Activated CD4-positive, alpha-beta memory T cell treated with anti-CD3 and anti-CD28 coated beads for 36 hours (primary cell): Measurements from ENCODE around the gene RBPJ. TPM values are rescaled to one million over a fixed set of nuclear protein-coding genes. Genes with fewer than 3 reads are reported as not detected.

ENCODE experiments used
- CTCF ChIA-PET: fragments of 350-600 bp; sonication (Branson Sonifier 250); formaldehyde crosslinking; loops from one replicate; lab custom pipeline; 2021; ENCODE audit warnings: antibody characterized with exemption, inconsistent platforms; lab: Charles Lee
- POLR2A ChIA-PET: fragments of 350-600 bp; sonication (Branson Sonifier 250); formaldehyde crosslinking; loops from one replicate; lab custom pipeline; 2021; ENCODE audit warnings: antibody characterized with exemption; lab: Charles Lee
- DNase-seq: peaks from one replicate; pipeline ENCODE4 v3.0.0-alpha.2; 2020
- H3K27ac Mint-ChIP-seq: one replicate; pipeline ENCODE4 v1.8.0; 2021; ENCODE audit warnings: mixed read lengths
- H3K27me3 Mint-ChIP-seq: one replicate; pipeline ENCODE4 v1.8.0; 2021; ENCODE audit warnings: mixed read lengths
- H3K36me3 Mint-ChIP-seq: one replicate; pipeline ENCODE4 v1.8.0; 2021; ENCODE audit warnings: mixed read lengths
- H3K4me1 Mint-ChIP-seq: one replicate; pipeline ENCODE4 v1.8.0; 2021; ENCODE audit warnings: low read depth, mixed read lengths
- H3K4me3 Mint-ChIP-seq: one replicate; pipeline ENCODE4 v1.8.0; 2021; ENCODE audit warnings: mild to moderate bottlenecking, mixed read lengths
- H3K9me3 Mint-ChIP-seq: one replicate; pipeline ENCODE4 v1.8.0; 2021; ENCODE audit warnings: mixed read lengths
- intact Hi-C: fragments of 100-400 bp; cut with micrococcal nuclease; formaldehyde crosslinking; loops from one replicate; pipeline ENCODE4 v1.15.1; 2023
- total RNA-seq, 2 experiments: library from RNA; stranded (reverse); gene quantifications; one replicate each; pipeline ENCODE4 v1.2.3, GENCODE V29; 2021

The RBPJ gene
- total RNA-seq, 2 experiments from 2014 or later, result 262 to 269 TPM

DNA sequence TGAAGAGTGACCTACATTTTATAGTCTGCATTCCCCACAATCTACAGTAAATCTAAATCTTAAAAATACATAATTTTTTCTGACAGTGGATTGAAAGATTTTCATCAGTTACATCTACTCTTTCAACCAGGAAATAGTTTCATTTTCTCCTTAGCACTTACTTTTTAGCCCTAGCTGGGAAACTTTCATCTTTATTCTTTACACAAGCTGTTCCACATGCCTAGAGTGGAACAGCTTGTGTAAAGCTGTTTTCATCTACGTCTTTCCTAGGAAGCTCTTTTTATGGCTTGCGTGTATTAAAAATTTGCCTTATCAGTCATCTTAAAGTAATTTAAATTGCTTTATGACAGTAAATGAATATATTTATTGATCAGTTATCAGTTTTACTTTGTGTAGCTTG, 40.5 kb downstream of the RBPJ start:
- no peaks in the 10 kb centered on the region for H3K27me3 Mint-ChIP-seq
- H3K4me3 Mint-ChIP-seq, result no peak overlapping the region
- peaks cover 12% of the 10 kb centered on the region for H3K36me3 Mint-ChIP-seq
- no peak for DNase-seq
- H3K4me1 Mint-ChIP-seq, result peaks cover 34% of the 10 kb centered on the region
- H3K27ac Mint-ChIP-seq, result no peak overlapping the region
- H3K9me3 Mint-ChIP-seq, result no peaks in the 10 kb centered on the region
- CTCF ChIA-PET, result interaction anchor here (1.0 kb wide), 1 partner anchor 9 kb away, joined by 3 read pairs; no protein-coding TSS in a partner anchor
- intact Hi-C loops, result no loop called here
- POLR2A ChIA-PET, result no interaction called here

DNA sequence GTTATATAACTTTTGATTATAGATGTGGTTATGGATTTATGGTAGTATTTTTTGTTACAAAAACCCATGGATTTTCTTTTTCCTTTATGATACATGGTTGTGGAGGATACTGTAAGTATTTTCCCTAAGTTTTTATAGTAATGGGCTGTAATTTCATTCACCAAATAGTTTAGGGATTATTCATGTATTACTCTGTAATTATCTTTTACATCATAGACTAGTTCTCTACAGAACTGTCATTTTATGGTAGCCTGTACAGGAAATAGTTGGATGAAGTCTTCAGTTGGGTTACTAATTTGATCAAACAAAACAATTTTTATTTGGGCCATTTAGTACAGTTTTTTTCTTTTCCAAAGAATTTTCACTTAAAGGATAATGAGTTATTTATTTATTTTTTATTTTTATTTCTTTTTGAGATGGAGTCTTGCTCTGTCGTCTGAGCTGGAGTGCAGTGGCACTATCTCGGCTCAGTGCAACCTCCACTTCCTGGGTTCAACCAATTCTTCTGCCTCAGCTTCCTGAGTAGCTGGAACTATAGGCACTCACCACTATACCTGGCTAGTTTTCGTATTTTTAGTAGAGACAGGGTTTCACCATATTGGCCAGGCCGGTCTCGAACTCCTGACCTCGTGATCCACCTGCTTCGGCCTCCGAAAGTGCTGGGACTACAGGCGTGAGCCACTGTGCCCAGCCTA, 42.1 kb downstream of the RBPJ start:
- Mint-ChIP-seq H3K27me3 (no peaks in the 10 kb centered on the region), H3K9me3 (no peaks in the 10 kb centered on the region), H3K4me1 (peaks cover 34% of the 10 kb centered on the region), H3K4me3 (no peak overlapping the region), H3K36me3 (peaks cover 14% of the 10 kb centered on the region), H3K27ac (no peak overlapping the region)
- DNase-seq, result no peak
- intact Hi-C loops, result no loop called here
- CTCF ChIA-PET, result no interaction called here
- POLR2A ChIA-PET, result no interaction called here

DNA sequence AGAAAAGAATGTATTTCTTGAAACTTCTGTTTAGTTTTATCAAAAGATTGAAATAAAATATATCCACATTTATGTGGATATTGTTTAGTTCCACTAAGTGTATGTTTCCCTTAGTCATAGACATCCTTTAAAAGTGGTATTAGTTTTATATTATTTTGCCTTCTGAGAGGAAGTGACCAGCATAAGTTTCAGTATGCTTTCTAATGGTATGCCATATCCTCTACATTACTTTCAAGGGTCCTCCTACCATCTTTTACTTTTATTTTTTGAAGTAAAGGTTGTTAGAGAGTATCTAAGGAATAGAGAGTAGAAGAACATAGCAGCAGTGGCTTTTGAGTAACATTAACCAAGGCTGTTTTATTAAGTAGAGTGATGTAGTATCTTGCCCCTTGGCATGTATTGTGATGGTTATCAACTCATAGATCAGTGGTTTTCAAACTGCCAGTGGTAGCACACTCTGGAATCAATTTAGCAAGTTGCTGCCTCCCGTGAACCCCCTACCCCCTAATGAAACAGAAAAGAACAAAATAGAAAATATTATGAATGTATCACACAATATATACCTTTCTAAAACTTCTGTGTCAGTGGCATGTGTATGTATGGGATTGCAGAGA, 44.8 kb downstream of the RBPJ start:
- peaks cover 47% of the 10 kb centered on the region for H3K4me1 Mint-ChIP-seq
- H3K27me3 Mint-ChIP-seq, result no peaks in the 10 kb centered on the region
- H3K4me3 Mint-ChIP-seq, result no peak overlapping the region
- intact Hi-C loops, result no loop called here
- H3K9me3 Mint-ChIP-seq, result no peaks in the 10 kb centered on the region
- no peak for DNase-seq
- POLR2A ChIA-PET, result no interaction called here
- H3K27ac Mint-ChIP-seq, result no peak overlapping the region
- CTCF ChIA-PET, result interaction anchor here (0.6 kb wide), 1 partner anchor 38 kb away, joined by 3 read pairs; no protein-coding TSS in a partner anchor
- peaks cover 26% of the 10 kb centered on the region for H3K36me3 Mint-ChIP-seq

DNA sequence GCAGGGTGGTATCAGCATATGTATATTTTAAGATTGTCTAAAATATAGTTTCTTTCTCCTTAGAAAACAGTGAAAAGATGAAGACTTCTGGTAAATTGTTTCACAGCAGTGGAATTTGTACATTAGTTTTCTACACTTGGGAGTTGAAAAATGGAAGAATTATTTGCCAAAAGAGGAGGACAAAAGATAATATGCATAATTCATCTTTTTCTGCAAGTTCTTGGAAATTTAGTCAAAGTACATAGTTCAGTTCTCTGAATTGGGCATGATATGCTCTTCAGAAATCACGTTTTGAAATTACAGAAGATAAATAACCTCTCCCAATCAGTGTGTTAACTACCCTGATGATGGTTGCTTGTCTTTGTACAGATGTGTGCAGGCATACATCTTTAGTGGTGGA, 47.0 kb downstream of the RBPJ start:
- ChIA-PET CTCF (interaction anchor here (2.8 kb wide), 1 partner anchor 38 kb away, joined by 10 read pairs; no protein-coding TSS in a partner anchor), POLR2A (no interaction called here)
- intact Hi-C loops, result no loop called here
- Mint-ChIP-seq H3K9me3 (no peaks in the 10 kb centered on the region), H3K36me3 (peaks cover 22% of the 10 kb centered on the region), H3K27me3 (no peaks in the 10 kb centered on the region), H3K27ac (no peak overlapping the region), H3K4me1 (peaks cover 46% of the 10 kb centered on the region), H3K4me3 (no peak overlapping the region)
- DNase-seq, result no peak

DNA sequence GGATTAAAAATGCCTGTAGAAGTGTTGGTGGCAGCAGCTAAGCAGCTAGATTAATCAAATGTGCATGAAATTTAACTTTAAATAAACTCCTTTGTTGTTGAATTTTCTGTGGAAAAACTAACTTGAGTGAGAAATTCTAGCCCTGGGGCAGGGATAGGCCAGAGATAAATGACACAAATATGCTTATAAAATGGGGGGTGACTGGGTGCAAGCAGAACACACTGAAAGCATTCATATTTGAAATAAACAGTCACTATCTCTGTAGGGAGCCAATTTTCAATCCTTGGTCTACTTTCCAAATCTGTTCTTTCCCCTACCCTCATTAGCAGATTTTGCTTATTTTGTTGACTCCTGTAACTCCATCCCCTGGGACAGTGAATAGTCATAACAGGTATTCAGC, 47.9 kb downstream of the RBPJ start:
- H3K27me3 Mint-ChIP-seq, result no peaks in the 10 kb centered on the region
- no peak overlapping the region for H3K4me3 Mint-ChIP-seq
- H3K9me3 Mint-ChIP-seq, result no peaks in the 10 kb centered on the region
- ChIA-PET CTCF (interaction anchor here (2.8 kb wide), 1 partner anchor 39 kb away, joined by 10 read pairs; no protein-coding TSS in a partner anchor), POLR2A (no interaction called here)
- intact Hi-C loops, result no loop called here
- peaks cover 51% of the 10 kb centered on the region for H3K4me1 Mint-ChIP-seq
- H3K36me3 Mint-ChIP-seq, result peaks cover 23% of the 10 kb centered on the region
- DNase-seq, result no peak
- H3K27ac Mint-ChIP-seq, result no peak overlapping the region

DNA sequence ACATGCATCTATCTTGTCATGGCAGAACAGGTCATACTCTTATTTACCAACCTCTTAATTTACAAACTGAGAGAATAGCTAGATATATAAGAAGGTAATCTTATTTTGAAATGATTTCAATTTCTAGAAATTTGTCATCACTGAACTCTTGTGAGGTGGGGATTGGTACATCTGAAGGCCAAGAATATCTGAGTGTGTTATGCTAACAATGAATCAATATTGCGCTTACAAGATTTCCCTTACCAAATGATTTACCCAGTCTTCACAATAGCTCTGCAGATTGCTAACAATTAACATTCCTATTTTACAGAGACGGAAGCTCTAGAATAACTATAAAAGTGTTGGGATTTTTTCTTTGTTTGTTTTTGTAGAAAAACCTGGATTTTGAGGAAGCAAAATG, 48.3 kb downstream of the RBPJ start:
- H3K27ac Mint-ChIP-seq, result no peak overlapping the region
- H3K27me3 Mint-ChIP-seq, result no peaks in the 10 kb centered on the region
- H3K4me1 Mint-ChIP-seq, result peaks cover 52% of the 10 kb centered on the region
- no peak overlapping the region for H3K4me3 Mint-ChIP-seq
- intact Hi-C loops, result no loop called here
- H3K9me3 Mint-ChIP-seq, result no peaks in the 10 kb centered on the region
- ChIA-PET CTCF (interaction anchor here (2.8 kb wide), 1 partner anchor 39 kb away, joined by 10 read pairs; no protein-coding TSS in a partner anchor), POLR2A (no interaction called here)
- H3K36me3 Mint-ChIP-seq, result peaks cover 23% of the 10 kb centered on the region
- DNase-seq, result no peak

DNA sequence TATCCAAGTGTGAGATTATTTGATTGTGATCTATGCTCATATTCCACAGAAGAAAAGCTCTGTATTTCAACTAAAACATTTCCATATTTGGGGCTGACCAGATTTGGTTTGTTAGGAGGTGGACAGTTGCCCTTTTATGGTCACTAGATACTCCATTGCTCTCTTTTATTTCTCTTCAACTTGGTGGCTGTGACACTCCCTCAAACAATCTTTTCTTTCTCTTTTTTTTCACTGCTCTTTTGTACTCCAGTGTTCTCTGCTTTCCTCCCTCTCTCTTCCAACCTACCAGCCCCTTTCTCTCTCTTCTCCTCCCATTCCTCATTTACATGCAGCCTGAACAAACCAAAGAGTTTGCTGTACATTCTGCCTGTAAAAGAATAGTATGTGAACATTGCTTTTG, 48.8 kb downstream of the RBPJ start:
- Mint-ChIP-seq H3K36me3 (peaks cover 23% of the 10 kb centered on the region), H3K27me3 (no peaks in the 10 kb centered on the region), H3K27ac (no peak overlapping the region), H3K9me3 (no peaks in the 10 kb centered on the region), H3K4me3 (no peak overlapping the region), H3K4me1 (peaks cover 51% of the 10 kb centered on the region)
- ChIA-PET POLR2A (no interaction called here), CTCF (interaction anchor here (1.3 to 2.8 kb wide), 2 partner anchors 40 to 280 kb away, joined by 4 to 10 read pairs; no protein-coding TSS in a partner anchor)
- intact Hi-C loops, result no loop called here
- no peak for DNase-seq

DNA sequence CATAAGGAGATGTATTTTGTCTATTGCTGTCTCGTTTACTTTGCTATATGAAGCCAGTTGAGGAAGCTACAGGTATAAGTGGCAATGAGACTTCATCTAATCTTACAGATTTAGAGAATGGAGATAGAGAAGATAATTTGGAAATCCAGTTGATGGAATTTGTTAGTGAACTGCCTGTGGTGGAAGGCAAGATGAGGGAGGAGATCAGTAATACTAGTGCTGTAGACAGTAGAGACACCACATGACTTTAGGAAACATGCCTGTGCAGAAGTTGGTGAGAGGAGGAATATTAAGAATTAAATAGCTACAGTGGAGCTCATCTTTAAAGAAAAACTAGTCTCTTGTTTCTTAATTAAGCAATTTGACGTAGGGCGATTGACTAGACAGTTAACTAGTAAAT, 51.3 kb downstream of the RBPJ start:
- no peak overlapping the region for H3K4me3 Mint-ChIP-seq
- no peak for DNase-seq
- H3K9me3 Mint-ChIP-seq, result no peaks in the 10 kb centered on the region
- ChIA-PET CTCF (interaction anchor here (0.6 to 1.1 kb wide), 2 partner anchors 11 to 37 kb away, joined by 3 read pairs; no protein-coding TSS in a partner anchor), POLR2A (interaction anchor here (1.4 to 2.1 kb wide), 2 partner anchors 42 to 52 kb away, joined by 3 to 6 read pairs; partner anchors contain the start of gene RBPJ)
- H3K36me3 Mint-ChIP-seq, result peaks cover 27% of the 10 kb centered on the region
- intact Hi-C loops, result loop anchor here (5.0 kb wide), 1 partner anchor 45 kb away; no protein-coding TSS in a partner anchor
- H3K27ac Mint-ChIP-seq, result no peak overlapping the region
- no peaks in the 10 kb centered on the region for H3K27me3 Mint-ChIP-seq
- H3K4me1 Mint-ChIP-seq, result peaks cover 56% of the 10 kb centered on the region

DNA sequence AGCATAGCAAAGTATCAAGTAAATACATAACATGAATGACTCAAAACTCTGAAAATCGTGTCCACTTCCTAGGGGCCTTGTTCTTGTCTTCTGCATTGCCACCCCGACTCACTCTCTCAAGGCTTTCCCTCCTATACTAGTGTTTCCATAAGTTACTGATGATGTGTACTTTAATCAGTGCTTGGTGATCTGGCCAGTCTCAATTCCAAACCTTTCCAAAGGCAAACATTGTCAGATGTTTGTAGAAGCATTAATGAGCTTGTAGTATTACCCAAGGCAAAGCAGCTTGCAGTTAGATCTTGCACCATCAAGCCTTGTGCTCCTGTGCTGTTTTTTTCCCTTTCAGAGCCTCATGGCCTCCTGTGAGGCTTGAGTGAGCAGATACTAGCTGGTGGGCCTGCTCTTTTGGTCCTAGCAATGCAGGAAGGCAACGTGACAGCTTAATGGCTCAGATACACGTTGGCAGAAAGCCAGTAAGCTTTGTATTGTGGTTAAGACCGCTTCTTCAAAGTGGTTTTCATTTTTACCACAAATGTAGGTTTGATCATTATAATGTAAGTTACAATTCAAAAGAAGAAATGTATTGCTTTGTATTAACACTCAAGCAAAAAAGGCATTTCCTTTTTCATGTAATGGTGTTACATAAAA, 51.8 kb downstream of the RBPJ start:
- Mint-ChIP-seq H3K27me3 (no peaks in the 10 kb centered on the region), H3K4me3 (no peak overlapping the region), H3K9me3 (no peaks in the 10 kb centered on the region), H3K4me1 (peaks cover 62% of the 10 kb centered on the region), H3K27ac (peak overlapping the region; percentile 2), H3K36me3 (peaks cover 29% of the 10 kb centered on the region)
- DNase-seq, result peak; percentile 45
- CTCF ChIA-PET, result interaction anchor here (0.6 to 1.1 kb wide), 3 partner anchors 10 to 305 kb away, joined by 3 read pairs; no protein-coding TSS in a partner anchor
- POLR2A ChIA-PET, result interaction anchor here (1.4 to 2.1 kb wide), 2 partner anchors 42 to 53 kb away, joined by 3 to 6 read pairs; partner anchors contain the start of gene RBPJ
- intact Hi-C loops, result loop anchor here (5.0 kb wide), 1 partner anchor 45 kb away; no protein-coding TSS in a partner anchor

DNA sequence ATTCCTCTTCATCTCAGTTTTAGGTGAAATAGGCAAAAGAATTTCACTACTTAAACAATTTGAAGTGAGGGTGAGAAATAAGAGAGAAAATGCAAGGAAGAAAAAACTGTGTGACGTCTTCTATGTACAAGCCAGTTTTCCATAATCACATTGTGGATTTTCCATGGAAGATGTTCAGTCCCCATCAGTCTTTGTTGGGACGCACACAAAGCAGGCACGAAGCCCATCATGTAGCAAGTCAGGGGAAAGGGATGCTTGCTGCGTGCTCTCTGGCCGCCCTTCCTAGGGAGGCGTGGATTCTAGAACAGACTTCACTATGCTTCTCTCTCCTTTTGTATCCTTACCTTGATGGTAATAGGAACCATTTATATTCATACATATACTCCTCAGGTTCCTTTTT, 54.7 kb downstream of the RBPJ start:
- Mint-ChIP-seq H3K4me1 (peaks cover 59% of the 10 kb centered on the region), H3K36me3 (peaks cover 21% of the 10 kb centered on the region), H3K4me3 (no peak overlapping the region), H3K27ac (no peak overlapping the region), H3K27me3 (no peaks in the 10 kb centered on the region), H3K9me3 (no peaks in the 10 kb centered on the region)
- ChIA-PET POLR2A (no interaction called here), CTCF (no interaction called here)
- intact Hi-C loops, result no loop called here
- no peak for DNase-seq

DNA sequence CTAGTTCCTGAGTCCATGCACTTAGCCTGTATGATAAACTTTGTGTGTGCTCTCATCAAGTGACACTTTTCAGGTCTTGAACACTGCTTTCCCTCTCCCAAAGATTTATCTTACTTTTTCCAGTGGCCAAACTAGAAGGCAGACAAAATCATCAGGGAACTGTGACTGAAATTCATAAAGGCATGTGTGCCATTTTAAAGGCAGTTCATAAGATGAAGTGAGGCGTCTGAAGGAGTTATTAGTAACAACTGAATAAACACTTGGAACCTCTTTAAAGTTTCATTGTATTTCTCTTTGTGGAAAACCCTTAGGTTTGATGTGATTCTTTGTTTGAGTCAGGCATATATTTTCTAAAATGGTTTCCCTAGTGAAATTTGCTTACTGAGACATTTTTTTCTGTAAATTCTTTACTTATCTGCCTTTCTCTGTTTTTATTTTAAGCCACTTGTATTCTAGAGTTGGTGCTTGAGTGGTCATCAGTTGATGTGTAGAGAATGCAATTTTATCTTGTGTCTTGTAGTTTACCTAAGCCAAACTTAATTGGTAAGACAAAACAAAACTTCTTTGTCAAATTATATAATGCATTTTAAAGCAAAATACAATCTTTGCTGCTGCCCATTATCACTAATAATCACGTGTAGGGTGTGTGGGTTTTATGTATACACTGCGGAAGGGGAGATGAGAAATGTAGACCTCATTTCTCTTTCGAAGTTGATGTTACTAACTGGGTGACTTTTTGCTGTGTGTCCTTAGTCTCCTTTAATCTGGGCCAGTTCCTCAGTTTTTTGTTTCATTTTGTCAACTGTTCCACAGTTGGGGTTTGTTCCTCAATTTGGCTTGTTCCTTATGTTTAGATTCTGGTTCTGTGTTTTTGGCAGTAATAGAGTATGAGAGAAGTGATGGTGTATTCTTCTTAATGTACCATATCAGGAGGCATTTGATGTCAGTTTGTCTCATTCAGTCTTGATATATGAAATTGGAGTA, 56.8 kb downstream of the RBPJ start:
- H3K4me1 Mint-ChIP-seq, result peaks cover 53% of the 10 kb centered on the region
- H3K4me3 Mint-ChIP-seq, result no peak overlapping the region
- no peak for DNase-seq
- intact Hi-C loops, result no loop called here
- H3K27ac Mint-ChIP-seq, result no peak overlapping the region
- H3K36me3 Mint-ChIP-seq, result peaks cover 21% of the 10 kb centered on the region
- no peaks in the 10 kb centered on the region for H3K9me3 Mint-ChIP-seq
- ChIA-PET CTCF (interaction anchor here (1.2 kb wide), 1 partner anchor 47 kb away, joined by 5 read pairs; no protein-coding TSS in a partner anchor), POLR2A (no interaction called here)
- no peaks in the 10 kb centered on the region for H3K27me3 Mint-ChIP-seq
